GM18867 (cell line): ENCODE measurements around the gene FRMD4A.
"Not testable (repeated sequence)": the region's sequence is repeated elsewhere in the genome, so short reads cannot be mapped to it uniquely, and the experiment has no call there.

ENCODE experiments used
- ATAC-seq: cut with Tn5 transposase; IDR thresholded peaks from one replicate; pipeline ENCODE4 v1.9.1; 2021; ENCODE audit warnings: mild to moderate bottlenecking, moderate library complexity; ENCODE audit not compliant: unreplicated experiment

The FRMD4A gene

GRCh38 chr10:13924040-13924725 is 406.5 kb downstream of the FRMD4A start:
- no peak for ATAC-seq

GRCh38 chr10:13922586-13922985 is 408.1 kb downstream of the FRMD4A start:
- no peak for ATAC-seq

- ATAC-seq = no peak
Measured at GRCh38 chr10:13921941-13922340, 408.8 kb downstream of the FRMD4A start.

GRCh38 chr10:13921131-13921530 is 409.6 kb downstream of the FRMD4A start:
- ATAC-seq = not testable (repeated sequence)

- no peak for ATAC-seq
Measured at GRCh38 chr10:13920465-13920864, 410.3 kb downstream of the FRMD4A start.

- ATAC-seq = no peak
Measured at GRCh38 chr10:13920031-13920430, 410.7 kb downstream of the FRMD4A start.

GRCh38 chr10:13917791-13918190 is 412.9 kb downstream of the FRMD4A start:
- no peak for ATAC-seq

GRCh38 chr10:13916384-13916947 is 414.3 kb downstream of the FRMD4A start:
- no peak for ATAC-seq

- ATAC-seq = no peak
Measured at GRCh38 chr10:13915710-13916109, 415.0 kb downstream of the FRMD4A start.

GRCh38 chr10:13913897-13914296 is 416.8 kb downstream of the FRMD4A start:
- no peak for ATAC-seq

- no peak for ATAC-seq
Measured at GRCh38 chr10:13911821-13912520, 418.8 kb downstream of the FRMD4A start.

- no peak for ATAC-seq
Measured at GRCh38 chr10:13909516-13910258, 421.0 kb downstream of the FRMD4A start.

GRCh38 chr10:13908475-13908874 is 422.2 kb downstream of the FRMD4A start:
- ATAC-seq = no peak

GRCh38 chr10:13907570-13907969 is 423.2 kb downstream of the FRMD4A start:
- ATAC-seq = no peak

GRCh38 chr10:13905281-13905680 is 425.4 kb downstream of the FRMD4A start:
- no peak for ATAC-seq

- no peak for ATAC-seq
Measured at GRCh38 chr10:13904064-13904463, 426.7 kb downstream of the FRMD4A start.

GRCh38 chr10:13902868-13903587 is 427.7 kb downstream of the FRMD4A start:
- no peak for ATAC-seq

GRCh38 chr10:13899941-13900340 is 430.8 kb downstream of the FRMD4A start:
- ATAC-seq = no peak

GRCh38 chr10:13896146-13896545 is 434.6 kb downstream of the FRMD4A start:
- ATAC-seq = not testable (repeated sequence)

- ATAC-seq = no peak
Measured at GRCh38 chr10:13894412-13895093, 436.2 kb downstream of the FRMD4A start.
